Loucy (cell line): ENCODE results near the gene TXNDC17.
"Not testable (repeated sequence)": the region's sequence is repeated elsewhere in the genome, so short reads cannot be mapped to it uniquely, and the experiment has no call there.

Experiments used
- H2AFZ ChIP-seq: fragments of 200-600 bp; sonication (generic); 2 replicates; pipeline ENCODE4 v1.6.0; 2016; ENCODE audit warnings: antibody characterized with exemption, mild to moderate bottlenecking, low read length, moderate library complexity
- H3F3A ChIP-seq: fragments of 200-600 bp; 2 replicates; pipeline ENCODE4 v1.6.0; 2016; ENCODE audit warnings: antibody characterized with exemption, low read depth, mild to moderate bottlenecking
- H3K27me3 ChIP-seq: fragments of 200-600 bp; sonication (generic); 2 replicates; pipeline ENCODE4 v1.6.1; 2014; ENCODE audit warnings: low read length, mild to moderate bottlenecking; ENCODE audit not compliant: insufficient read depth, poor library complexity, severe bottlenecking
- H3K36me3 ChIP-seq: fragments of 200-600 bp; sonication (generic); 2 replicates; pipeline ENCODE4 v1.6.1; 2016; ENCODE audit warnings: low read length; ENCODE audit not compliant: insufficient read depth
- H3K4me1 ChIP-seq: fragments of 200-600 bp; sonication (generic); 2 replicates; pipeline ENCODE4 v1.5.1; 2014; ENCODE audit warnings: low read length, mild to moderate bottlenecking; ENCODE audit not compliant: insufficient read depth, poor library complexity, severe bottlenecking
- H3K4me2 ChIP-seq: fragments of 200-600 bp; sonication (generic); 2 replicates; pipeline ENCODE4 v1.6.0; 2014; ENCODE audit warnings: antibody characterized with exemption, low read length, low read depth, mild to moderate bottlenecking; ENCODE audit not compliant: poor library complexity, severe bottlenecking
- H3K4me3 ChIP-seq: fragments of 200-600 bp; sonication (generic); 2 replicates; pipeline ENCODE4 v1.5.1; 2014; ENCODE audit warnings: low read length, mild to moderate bottlenecking, mixed read lengths; ENCODE audit not compliant: poor library complexity, severe bottlenecking
- H3K79me2 ChIP-seq: fragments of 200-600 bp; sonication (generic); 2 replicates; pipeline ENCODE4 v1.6.1; 2014; ENCODE audit warnings: low read length; ENCODE audit not compliant: insufficient read depth
- H3K9ac ChIP-seq: fragments of 200-600 bp; sonication (generic); 2 replicates; pipeline ENCODE4 v1.6.0; 2014; ENCODE audit warnings: mild to moderate bottlenecking, low read depth, low read length, moderate library complexity; ENCODE audit not compliant: poor library complexity, severe bottlenecking
- H3K9me2 ChIP-seq: fragments of 200-600 bp; sonication (generic); replicated peaks from 2 replicates; pipeline ENCODE4 v1.6.1; 2016; ENCODE audit warnings: low read depth, low read length, mixed read lengths
- H3K9me3 ChIP-seq: fragments of 200-600 bp; sonication (generic); 2 replicates; pipeline ENCODE4 v1.6.1; 2014; ENCODE audit warnings: mild to moderate bottlenecking, antibody characterized with exemption, low read length, low read depth; ENCODE audit not compliant: insufficient read depth
- H4K20me1 ChIP-seq: fragments of 200-600 bp; sonication (generic); 2 replicates; pipeline ENCODE4 v1.6.0; 2014; ENCODE audit warnings: antibody characterized with exemption, low read length, mild to moderate bottlenecking; ENCODE audit not compliant: insufficient read depth, poor library complexity, severe bottlenecking
- EZH2phosphoT487 ChIP-seq: fragments of 200-600 bp; IDR thresholded peaks from 2 replicates; pipeline ENCODE4 v1.6.1; 2018; ENCODE audit warnings: antibody characterized with exemption, mild to moderate bottlenecking, moderate library complexity, borderline replicate concordance
- TF ChIP-seq, protein P1 (sequence below): fragments of 200-600 bp; sonication (generic); conservative IDR thresholded peaks from 2 replicates; pipeline ENCODE4 v1.5.1; 2014; ENCODE audit warnings: mild to moderate bottlenecking, antibody characterized with exemption, low read length

Gene TXNDC17

DNA sequence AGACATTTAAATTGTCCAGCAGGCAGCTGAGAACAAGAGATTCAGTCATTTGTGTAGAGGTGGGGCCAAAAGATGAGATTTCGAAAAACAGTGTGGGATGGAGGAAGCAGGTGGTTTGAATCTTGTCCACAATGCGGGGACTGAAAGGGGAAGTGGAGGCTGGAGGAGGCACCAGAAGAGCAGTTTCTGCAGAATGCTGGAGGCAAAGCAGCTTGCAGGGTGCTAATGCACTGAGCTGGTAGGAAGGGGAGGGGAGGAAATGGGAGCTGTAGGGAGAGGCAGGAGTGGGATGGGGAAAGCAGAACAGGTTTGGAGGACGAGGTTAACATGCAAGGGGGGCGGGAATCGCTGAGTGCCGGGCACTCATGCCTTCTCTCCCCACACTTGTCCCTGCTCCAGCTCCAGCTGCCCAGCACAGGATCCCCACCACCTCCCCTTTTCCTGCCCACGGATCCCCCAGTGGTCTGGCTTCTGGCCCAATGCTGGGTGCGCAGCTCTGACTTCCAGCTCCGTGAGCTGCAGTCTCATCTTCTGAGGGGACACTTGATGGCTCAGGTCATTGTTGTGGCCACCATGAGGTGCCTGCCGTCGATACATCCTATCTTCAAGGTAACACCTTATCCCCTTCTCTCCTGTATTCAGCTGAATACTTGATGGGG, 20.1 kb downstream of the TXNDC17 start:
- Histone ChIP-seq H3K9me3 (no peaks in the 10 kb centered on the region), H3F3A (no peaks in the 10 kb centered on the region), H3K4me2 (no peak overlapping the region), H2AFZ (no peak overlapping the region), H3K9ac (no peak overlapping the region), H3K36me3 (no peaks in the 10 kb centered on the region), H4K20me1 (no peaks in the 10 kb centered on the region), H3K9me2 (no peaks in the 10 kb centered on the region), H3K27me3 (no peaks in the 10 kb centered on the region), H3K79me2 (0 out of 2 replicates have a peak, but pooled peaks cover 4% of the 10 kb centered on the region), H3K4me3 (no peak overlapping the region), H3K4me1 (no peaks in the 10 kb centered on the region)
- TF ChIP-seq, protein P1, sequence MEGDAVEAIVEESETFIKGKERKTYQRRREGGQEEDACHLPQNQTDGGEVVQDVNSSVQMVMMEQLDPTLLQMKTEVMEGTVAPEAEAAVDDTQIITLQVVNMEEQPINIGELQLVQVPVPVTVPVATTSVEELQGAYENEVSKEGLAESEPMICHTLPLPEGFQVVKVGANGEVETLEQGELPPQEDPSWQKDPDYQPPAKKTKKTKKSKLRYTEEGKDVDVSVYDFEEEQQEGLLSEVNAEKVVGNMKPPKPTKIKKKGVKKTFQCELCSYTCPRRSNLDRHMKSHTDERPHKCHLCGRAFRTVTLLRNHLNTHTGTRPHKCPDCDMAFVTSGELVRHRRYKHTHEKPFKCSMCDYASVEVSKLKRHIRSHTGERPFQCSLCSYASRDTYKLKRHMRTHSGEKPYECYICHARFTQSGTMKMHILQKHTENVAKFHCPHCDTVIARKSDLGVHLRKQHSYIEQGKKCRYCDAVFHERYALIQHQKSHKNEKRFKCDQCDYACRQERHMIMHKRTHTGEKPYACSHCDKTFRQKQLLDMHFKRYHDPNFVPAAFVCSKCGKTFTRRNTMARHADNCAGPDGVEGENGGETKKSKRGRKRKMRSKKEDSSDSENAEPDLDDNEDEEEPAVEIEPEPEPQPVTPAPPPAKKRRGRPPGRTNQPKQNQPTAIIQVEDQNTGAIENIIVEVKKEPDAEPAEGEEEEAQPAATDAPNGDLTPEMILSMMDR, result no peak
- no peak for TF ChIP-seq EZH2phosphoT487

DNA sequence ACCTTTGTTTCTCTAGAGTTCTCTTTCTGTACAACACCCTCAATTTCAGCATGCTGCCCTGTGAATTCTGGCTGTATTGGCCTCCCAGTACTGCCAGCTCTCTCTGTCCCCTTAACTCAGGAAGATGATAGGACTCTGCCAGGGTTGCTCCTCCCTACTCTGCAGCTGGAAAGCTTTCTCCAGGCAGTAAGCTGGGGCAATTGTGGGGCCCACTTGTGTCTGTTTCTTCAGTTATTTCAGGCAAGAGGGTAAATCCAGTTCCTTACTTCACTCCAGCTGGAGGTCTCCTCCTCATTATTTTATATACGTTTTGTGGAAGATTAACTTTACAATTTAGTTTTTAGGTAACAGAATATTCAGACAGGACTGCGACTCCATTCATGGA, 20.6 kb downstream of the TXNDC17 start:
- H2AFZ ChIP-seq, result no peak overlapping the region
- H3F3A ChIP-seq, result no peaks in the 10 kb centered on the region
- no peaks in the 10 kb centered on the region for H3K4me1 ChIP-seq
- TF ChIP-seq, protein P1, result no peak
- no peak for TF ChIP-seq EZH2phosphoT487
- no peak overlapping the region for H3K4me3 ChIP-seq
- H3K4me2 ChIP-seq, result no peak overlapping the region
- no peaks in the 10 kb centered on the region for H4K20me1 ChIP-seq
- no peak overlapping the region for H3K9ac ChIP-seq
- H3K9me2 ChIP-seq, result no peaks in the 10 kb centered on the region
- H3K79me2 ChIP-seq, result 0 out of 2 replicates have a peak, but pooled peaks cover 4% of the 10 kb centered on the region
- H3K27me3 ChIP-seq, result no peaks in the 10 kb centered on the region
- H3K36me3 ChIP-seq, result no peaks in the 10 kb centered on the region
- no peaks in the 10 kb centered on the region for H3K9me3 ChIP-seq

DNA sequence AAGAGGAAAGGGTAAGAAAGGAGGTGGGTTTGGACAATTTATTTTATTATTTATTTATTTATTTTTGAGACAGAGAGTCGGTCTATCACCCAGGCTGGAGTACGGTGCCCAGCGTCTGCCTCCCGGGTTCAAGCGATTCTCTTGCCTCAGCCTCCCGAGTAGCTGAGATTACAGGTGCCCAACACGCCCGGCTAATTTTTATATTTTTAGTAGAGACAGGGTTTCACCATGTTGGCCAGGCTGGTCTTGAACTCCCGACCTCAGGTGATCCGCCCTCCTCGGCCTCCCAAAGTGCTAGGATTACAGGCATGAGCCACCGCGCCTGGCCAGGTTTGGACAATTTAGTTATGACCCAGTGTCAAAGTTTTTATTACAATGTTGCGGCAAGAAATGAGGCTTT, 22.3 kb downstream of the TXNDC17 start:
- H3K36me3 ChIP-seq, H3K79me2 ChIP-seq, H3K9ac ChIP-seq, H3K9me3 ChIP-seq, H3K4me3 ChIP-seq, H3F3A ChIP-seq, H3K4me2 ChIP-seq, H4K20me1 ChIP-seq, H3K4me1 ChIP-seq, H2AFZ ChIP-seq, H3K27me3 ChIP-seq, H3K9me2 ChIP-seq: not testable (repeated sequence)

DNA sequence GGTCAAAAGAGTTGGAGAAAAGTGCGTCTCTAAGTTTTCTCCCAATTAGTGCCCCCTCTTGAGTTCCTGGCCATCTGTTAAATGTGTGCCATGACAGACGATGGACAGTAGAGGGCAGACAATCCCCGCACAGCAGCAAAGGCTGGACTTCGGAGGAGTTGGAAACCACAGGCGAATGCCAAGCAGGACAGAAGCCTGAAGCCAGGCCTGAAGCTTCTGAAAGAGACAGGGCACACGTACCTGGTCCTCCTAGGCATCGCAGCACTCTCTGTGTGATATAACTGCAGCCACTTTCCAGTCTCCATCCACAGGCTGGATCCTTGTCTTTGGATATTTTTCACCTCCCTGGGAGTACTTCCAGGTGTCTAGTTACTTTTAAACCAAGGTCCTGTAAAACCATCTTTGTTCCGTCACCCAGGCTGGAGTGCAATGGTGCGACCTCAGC, 25.2 kb downstream of the TXNDC17 start:
- Histone ChIP-seq H3K9me3 (no peaks in the 10 kb centered on the region), H3K4me2 (no peak overlapping the region), H3F3A (no peaks in the 10 kb centered on the region), H2AFZ (no peak overlapping the region), H3K9me2 (no peaks in the 10 kb centered on the region), H4K20me1 (no peaks in the 10 kb centered on the region), H3K9ac (no peak overlapping the region), H3K4me3 (no peak overlapping the region), H3K27me3 (no peaks in the 10 kb centered on the region), H3K4me1 (peaks cover 5% of the 10 kb centered on the region), H3K79me2 (no peaks in the 10 kb centered on the region), H3K36me3 (no peaks in the 10 kb centered on the region)
- TF ChIP-seq EZH2phosphoT487, result no peak
- TF ChIP-seq, protein P1, result peak; percentile 91
